K562 (cell line): Measurements from ENCODE around the gene ZP1. TPM values are rescaled to one million over a fixed set of nuclear protein-coding genes. Genes with fewer than 3 reads are reported as not detected.

Experiments
- HDAC6 ChIP-seq: IDR thresholded peaks from 2 replicates; pipeline ENCODE4 v1.6.1; 2012; ENCODE audit warnings: low read depth, mild to moderate bottlenecking, control low read depth, inconsistent platforms, low read length, moderate library complexity
- HMG20A ChIP-seq: fragments of 450-650 bp; formaldehyde crosslinking; conservative IDR thresholded peaks from 2 replicates; pipeline ENCODE4 v1.4.0; 2020; ENCODE audit warnings: mild to moderate bottlenecking, mixed read lengths
- HMG20B ChIP-seq: fragments of 250-450 bp; sonication (Bioruptor Pico); IDR thresholded peaks from 2 replicates; pipeline ENCODE4 v1.5.0; 2021; ENCODE audit warnings: mild to moderate bottlenecking
- KLF10 ChIP-seq: fragments of 250-450 bp; sonication (Bioruptor Pico); IDR thresholded peaks from 2 replicates; pipeline ENCODE4 v1.6.1; 2021; ENCODE audit warnings: matching md5 sums
- TOE1 ChIP-seq, 2 experiments: fragments of 450-650 bp in 1 of 2; sonication (generic) in 1 of 2; formaldehyde crosslinking in 1 of 2; IDR thresholded peaks; 2 replicates each; pipeline versions ENCODE4 v1.7.1 to v1.8.0; 2016 to 2022; ENCODE audit warnings: borderline replicate concordance in 2 of 2, mild to moderate bottlenecking in 2 of 2, antibody characterized with exemption in 1 of 2, inconsistent platforms in 1 of 2, low read depth in 1 of 2, missing genetic modification reagents in 1 of 2, moderate library complexity in 1 of 2
- WHSC1 ChIP-seq: IDR thresholded peaks from one replicate; pipeline ENCODE4 v1.6.1; 2012; ENCODE audit warnings: low read length, control low read depth, inconsistent platforms
- polyA plus RNA-seq, 8 experiments: library from polyadenylated mRNA; depleted of rRNA in 4 of 8; stranded (reverse) in 5 of 8; unstranded in 3 of 8; fragments of >200 nt; fragmentation: Nextera tagmentation in 2 of 8; fragmentation: Illumina TruSeq in 1 of 8; extraction: Ambion mirVana in 2 of 8; extraction: Trizol in 1 of 8; gene quantifications; 2 replicates each; pipeline versions ENCODE4 v1.2.1 to v1.2.3, GENCODE V29; 2011 to 2014; ENCODE audit warnings: inconsistent platforms in 1 of 8, missing spikeins in 1 of 8
- total RNA-seq, 7 experiments: library from RNA; depleted of rRNA in 6 of 7; stranded (reverse); fragments of >200 nt in 6 of 7; fragmentation: Illumina TruSeq in 2 of 7; extraction: Trizol in 2 of 7; gene quantifications; 2 replicates each; pipeline versions ENCODE4 v1.2.1 to v1.2.3, GENCODE V29; 2011 to 2021; ENCODE audit warnings: low replicate concordance in 1 of 7
- TF ChIP-seq, protein P1 (sequence below): fragments of 200-800 bp; sonication (Bioruptor generic); IDR thresholded peaks from 2 replicates; pipeline ENCODE4 v1.6.1; 2016; ENCODE audit warnings: missing genetic modification characterization, missing compliant biosample characterization
- TF ChIP-seq, protein P2 (sequence below), 2 experiments: fragments of 250-450 bp in 1 of 2; fragments of 450-650 bp in 1 of 2; sonication (Bioruptor Pico) in 1 of 2; IDR thresholded peaks; 2 replicates each; pipeline versions ENCODE4 v1.6.1 to v1.8.0; 2016 to 2021; ENCODE audit warnings: mild to moderate bottlenecking in 2 of 2, moderate library complexity in 2 of 2, missing compliant biosample characterization in 1 of 2, missing genetic modification characterization in 1 of 2
- TF ChIP-seq, protein P3 (sequence below): fragments of 150-350 bp; conservative IDR thresholded peaks from 2 replicates; pipeline ENCODE4 v1.6.1; 2014; ENCODE audit warnings: low read length

Gene ZP1
- total and polyA plus RNA-seq, 9 of the 15 experiments (the other 6 are each of a cell fraction or from before 2014, with no cell fraction given) = 0.11 to 0.15 TPM; not detected in 7

- TF ChIP-seq, protein P1, sequence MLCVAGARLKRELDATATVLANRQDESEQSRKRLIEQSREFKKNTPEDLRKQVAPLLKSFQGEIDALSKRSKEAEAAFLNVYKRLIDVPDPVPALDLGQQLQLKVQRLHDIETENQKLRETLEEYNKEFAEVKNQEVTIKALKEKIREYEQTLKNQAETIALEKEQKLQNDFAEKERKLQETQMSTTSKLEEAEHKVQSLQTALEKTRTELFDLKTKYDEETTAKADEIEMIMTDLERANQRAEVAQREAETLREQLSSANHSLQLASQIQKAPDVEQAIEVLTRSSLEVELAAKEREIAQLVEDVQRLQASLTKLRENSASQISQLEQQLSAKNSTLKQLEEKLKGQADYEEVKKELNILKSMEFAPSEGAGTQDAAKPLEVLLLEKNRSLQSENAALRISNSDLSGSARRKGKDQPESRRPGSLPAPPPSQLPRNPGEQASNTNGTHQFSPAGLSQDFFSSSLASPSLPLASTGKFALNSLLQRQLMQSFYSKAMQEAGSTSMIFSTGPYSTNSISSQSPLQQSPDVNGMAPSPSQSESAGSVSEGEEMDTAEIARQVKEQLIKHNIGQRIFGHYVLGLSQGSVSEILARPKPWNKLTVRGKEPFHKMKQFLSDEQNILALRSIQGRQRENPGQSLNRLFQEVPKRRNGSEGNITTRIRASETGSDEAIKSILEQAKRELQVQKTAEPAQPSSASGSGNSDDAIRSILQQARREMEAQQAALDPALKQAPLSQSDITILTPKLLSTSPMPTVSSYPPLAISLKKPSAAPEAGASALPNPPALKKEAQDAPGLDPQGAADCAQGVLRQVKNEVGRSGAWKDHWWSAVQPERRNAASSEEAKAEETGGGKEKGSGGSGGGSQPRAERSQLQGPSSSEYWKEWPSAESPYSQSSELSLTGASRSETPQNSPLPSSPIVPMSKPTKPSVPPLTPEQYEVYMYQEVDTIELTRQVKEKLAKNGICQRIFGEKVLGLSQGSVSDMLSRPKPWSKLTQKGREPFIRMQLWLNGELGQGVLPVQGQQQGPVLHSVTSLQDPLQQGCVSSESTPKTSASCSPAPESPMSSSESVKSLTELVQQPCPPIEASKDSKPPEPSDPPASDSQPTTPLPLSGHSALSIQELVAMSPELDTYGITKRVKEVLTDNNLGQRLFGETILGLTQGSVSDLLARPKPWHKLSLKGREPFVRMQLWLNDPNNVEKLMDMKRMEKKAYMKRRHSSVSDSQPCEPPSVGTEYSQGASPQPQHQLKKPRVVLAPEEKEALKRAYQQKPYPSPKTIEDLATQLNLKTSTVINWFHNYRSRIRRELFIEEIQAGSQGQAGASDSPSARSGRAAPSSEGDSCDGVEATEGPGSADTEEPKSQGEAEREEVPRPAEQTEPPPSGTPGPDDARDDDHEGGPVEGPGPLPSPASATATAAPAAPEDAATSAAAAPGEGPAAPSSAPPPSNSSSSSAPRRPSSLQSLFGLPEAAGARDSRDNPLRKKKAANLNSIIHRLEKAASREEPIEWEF (CRISPR knock-in tag) = no peak
- TF ChIP-seq WHSC1 (no peak), KLF10 (no peak), HMG20A (no peak), TOE1 (IDR thresholded peaks at IDR 0.05; ENCODE audit: borderline replicate concordance) (no peak), TOE1 (CRISPR knock-in tag; IDR thresholded peaks at IDR 0.05; ENCODE audit: borderline replicate concordance, low read depth) (no peak), HMG20B (CRISPR knock-in tag) (no peak), HDAC6 (no peak)
- TF ChIP-seq, protein P2, sequence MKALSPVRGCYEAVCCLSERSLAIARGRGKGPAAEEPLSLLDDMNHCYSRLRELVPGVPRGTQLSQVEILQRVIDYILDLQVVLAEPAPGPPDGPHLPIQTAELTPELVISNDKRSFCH (CRISPR knock-in tag; IDR thresholded peaks at IDR 0.05) = no peak
- TF ChIP-seq, protein P2 (tag; IDR thresholded peaks at IDR 0.05) = no peak
- TF ChIP-seq, protein P3, sequence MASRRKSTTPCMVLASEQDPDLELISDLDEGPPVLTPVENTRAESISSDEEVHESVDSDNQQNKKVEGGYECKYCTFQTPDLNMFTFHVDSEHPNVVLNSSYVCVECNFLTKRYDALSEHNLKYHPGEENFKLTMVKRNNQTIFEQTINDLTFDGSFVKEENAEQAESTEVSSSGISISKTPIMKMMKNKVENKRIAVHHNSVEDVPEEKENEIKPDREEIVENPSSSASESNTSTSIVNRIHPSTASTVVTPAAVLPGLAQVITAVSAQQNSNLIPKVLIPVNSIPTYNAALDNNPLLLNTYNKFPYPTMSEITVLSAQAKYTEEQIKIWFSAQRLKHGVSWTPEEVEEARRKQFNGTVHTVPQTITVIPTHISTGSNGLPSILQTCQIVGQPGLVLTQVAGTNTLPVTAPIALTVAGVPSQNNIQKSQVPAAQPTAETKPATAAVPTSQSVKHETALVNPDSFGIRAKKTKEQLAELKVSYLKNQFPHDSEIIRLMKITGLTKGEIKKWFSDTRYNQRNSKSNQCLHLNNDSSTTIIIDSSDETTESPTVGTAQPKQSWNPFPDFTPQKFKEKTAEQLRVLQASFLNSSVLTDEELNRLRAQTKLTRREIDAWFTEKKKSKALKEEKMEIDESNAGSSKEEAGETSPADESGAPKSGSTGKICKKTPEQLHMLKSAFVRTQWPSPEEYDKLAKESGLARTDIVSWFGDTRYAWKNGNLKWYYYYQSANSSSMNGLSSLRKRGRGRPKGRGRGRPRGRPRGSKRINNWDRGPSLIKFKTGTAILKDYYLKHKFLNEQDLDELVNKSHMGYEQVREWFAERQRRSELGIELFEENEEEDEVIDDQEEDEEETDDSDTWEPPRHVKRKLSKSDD = no peak
- TF ChIP-seq, all 486 proteins: peak for 6
Observed at GRCh38 chr11:60854847-60855725, 12.3 kb upstream of the ZP1 start (continued).
